ENCODE measurements around the gene RXRG.

The RXRG gene

GRCh38 chr1:165355977-165356811 lies 88.7 kb downstream of the RXRG start, which contains the start of gene LMX1A:
LMX1A (minus strand) TSS chr1:165356715; CDS start chr1:165355559, 1,156 bp downstream.
- Histone ChIP-seq H3K4me3 (ENCODE audit: severe bottlenecking) (no peak within 1 kb of the TSS), H3K27ac (ENCODE audit: poor library complexity, severe bottlenecking) (no peak within 1 kb of the TSS), H3K27me3 (ENCODE audit: insufficient read depth, poor library complexity, severe bottlenecking) (peaks cover 71% of the 10 kb centered on the region), H3K9me3 (ENCODE audit: severe bottlenecking) (no peaks in the 10 kb centered on the region), H3K4me1 (ENCODE audit: insufficient read depth, poor library complexity, severe bottlenecking) (no peaks in the 10 kb centered on the region), H3K36me3 (ENCODE audit: low read depth) (no peaks in the 10 kb centered on the region)
- no peak for DNase-seq (ENCODE audit: low spot score)
- no peak for TF ChIP-seq CTCF (IDR thresholded peaks at IDR 0.05; ENCODE audit: poor library complexity, severe bottlenecking)
- ATAC-seq (ENCODE audit: low read depth): peak; percentile 55

- H3K36me3 ChIP-seq (ENCODE audit: low read depth): no peaks in the 10 kb centered on the region
- no peak overlapping the region for H3K4me3 ChIP-seq (ENCODE audit: severe bottlenecking)
- H3K4me1 ChIP-seq (ENCODE audit: insufficient read depth, poor library complexity, severe bottlenecking): no peaks in the 10 kb centered on the region
- TF ChIP-seq CTCF (IDR thresholded peaks at IDR 0.05; ENCODE audit: poor library complexity, severe bottlenecking): no peak
- no peaks in the 10 kb centered on the region for H3K9me3 ChIP-seq (ENCODE audit: severe bottlenecking)
- peak; percentile 25; the same call in 2 of the 3 replicates for ATAC-seq (ENCODE audit: low read depth)
- H3K27ac ChIP-seq (ENCODE audit: poor library complexity, severe bottlenecking): no peak overlapping the region
- H3K27me3 ChIP-seq (ENCODE audit: insufficient read depth, poor library complexity, severe bottlenecking): peaks cover 80% of the 10 kb centered on the region
- DNase-seq (ENCODE audit: low spot score): no peak
Observed at GRCh38 chr1:165355139-165355976, 89.6 kb downstream of the RXRG start.

GRCh38 chr1:165354739-165355138 lies 90.2 kb downstream of the RXRG start:
- Histone ChIP-seq H3K4me3 (ENCODE audit: severe bottlenecking) (no peak overlapping the region), H3K9me3 (ENCODE audit: severe bottlenecking) (no peaks in the 10 kb centered on the region), H3K4me1 (ENCODE audit: insufficient read depth, poor library complexity, severe bottlenecking) (no peaks in the 10 kb centered on the region), H3K27ac (ENCODE audit: poor library complexity, severe bottlenecking) (no peak overlapping the region), H3K27me3 (ENCODE audit: insufficient read depth, poor library complexity, severe bottlenecking) (peaks cover 86% of the 10 kb centered on the region), H3K36me3 (ENCODE audit: low read depth) (no peaks in the 10 kb centered on the region)
- TF ChIP-seq CTCF (IDR thresholded peaks at IDR 0.05; ENCODE audit: poor library complexity, severe bottlenecking): no peak
- DNase-seq (ENCODE audit: low spot score) (no peak), ATAC-seq (ENCODE audit: low read depth) (no peak)

- TF ChIP-seq CTCF (IDR thresholded peaks at IDR 0.05; ENCODE audit: poor library complexity, severe bottlenecking): no peak
- no peaks in the 10 kb centered on the region for H3K36me3 ChIP-seq (ENCODE audit: low read depth)
- peaks cover 88% of the 10 kb centered on the region for H3K27me3 ChIP-seq (ENCODE audit: insufficient read depth, poor library complexity, severe bottlenecking)
- DNase-seq (ENCODE audit: low spot score): no peak
- H3K4me1 ChIP-seq (ENCODE audit: insufficient read depth, poor library complexity, severe bottlenecking): no peaks in the 10 kb centered on the region
- no peak overlapping the region for H3K27ac ChIP-seq (ENCODE audit: poor library complexity, severe bottlenecking)
- H3K4me3 ChIP-seq (ENCODE audit: severe bottlenecking): no peak overlapping the region
- ATAC-seq (ENCODE audit: low read depth): no peak
- H3K9me3 ChIP-seq (ENCODE audit: severe bottlenecking): no peaks in the 10 kb centered on the region
Observed at GRCh38 chr1:165353731-165354671, 90.9 kb downstream of the RXRG start.

All from RWPE2 (cell line).